NCI-H1694 (cell line): ENCODE data around the gene CBR1.

Experiments
- DNase-seq: peaks from one replicate; lab custom pipeline; 2025; lab: John Stamatoyannopoulos, UW

CBR1 gene

GRCh38 chr21:36115138-36115730 is 45.4 kb downstream of the CBR1 start:
- no peak for DNase-seq

DNA sequence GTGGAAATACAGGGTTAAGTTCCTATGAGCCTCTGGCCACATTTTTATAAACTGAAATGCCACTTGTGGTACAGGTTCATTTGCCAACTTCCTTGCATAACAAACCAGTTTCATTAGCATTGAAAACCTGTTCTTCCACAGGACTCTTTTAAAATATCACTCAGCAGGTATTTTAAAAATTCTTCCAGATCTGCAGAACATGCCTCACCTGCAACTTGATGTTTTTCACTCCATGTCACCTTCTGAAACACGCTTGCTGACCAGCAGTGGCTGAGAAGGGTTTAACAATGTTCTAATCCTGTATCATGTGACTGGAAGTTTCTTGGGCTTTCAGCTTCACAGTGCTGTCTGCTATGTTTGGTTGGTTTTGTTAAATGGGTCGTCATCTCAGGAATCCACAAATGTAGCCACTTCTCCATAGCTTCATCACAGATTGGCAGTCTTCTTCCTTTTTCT is 47.5 kb downstream of the CBR1 start:
- no peak for DNase-seq

DNA sequence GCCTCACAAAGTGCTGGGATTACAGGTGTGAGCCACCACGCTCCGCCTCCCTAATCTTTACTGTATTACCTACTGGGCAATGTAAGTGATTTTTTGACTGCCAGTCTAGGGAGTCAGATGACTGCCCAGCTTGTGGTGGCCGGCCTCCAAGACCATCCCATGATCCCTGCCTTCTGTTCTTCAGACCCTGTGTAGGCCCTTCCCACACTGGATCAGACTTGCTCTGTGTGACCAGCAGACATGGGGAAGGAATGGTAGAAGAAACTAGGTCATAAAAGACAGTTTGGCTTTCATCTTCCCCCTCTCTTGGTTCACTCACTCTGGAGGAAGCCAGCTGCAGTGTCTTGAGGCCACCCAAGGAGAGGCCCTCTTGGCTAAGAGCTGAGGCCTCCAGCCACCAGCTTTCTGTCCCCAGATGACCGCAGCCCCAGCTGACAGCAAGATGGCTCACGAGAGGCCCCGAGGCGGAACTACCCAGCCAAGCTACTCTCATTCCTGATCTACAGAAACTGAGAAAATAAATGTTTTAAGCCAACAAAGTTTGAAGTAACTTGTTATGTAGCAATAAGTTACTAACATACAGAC is 50.6 kb downstream of the CBR1 start:
- DNase-seq: no peak
